Neuronal stem cell (in vitro differentiated cells): Measurements from ENCODE around the gene SAMD3.

ENCODE experiments used
- DNase-seq: peaks from one replicate; pipeline ENCODE4 v3.0.0-alpha.2; 2013; ENCODE audit warnings: low spot score
- H2AFZ ChIP-seq: one replicate; pipeline ENCODE4 v1.6.1; 2013; ENCODE audit warnings: mild to moderate bottlenecking, low read length, inconsistent platforms
- H2AK5ac ChIP-seq: 2 replicates; pipeline ENCODE4 v1.6.1; 2013; ENCODE audit warnings: low read depth, mild to moderate bottlenecking, inconsistent platforms, low read length, moderate library complexity, mixed read lengths
- H2BK120ac ChIP-seq: 2 replicates; pipeline ENCODE4 v1.6.1; 2013; ENCODE audit warnings: low read depth, mild to moderate bottlenecking, inconsistent platforms, low read length, moderate library complexity, mixed read lengths
- H2BK12ac ChIP-seq: one replicate; pipeline ENCODE4 v1.6.1; 2013; ENCODE audit warnings: low read length, inconsistent platforms
- H2BK15ac ChIP-seq: 2 replicates; pipeline ENCODE4 v1.6.1; 2013; ENCODE audit warnings: mild to moderate bottlenecking, low read length, inconsistent platforms, mixed read lengths
- H2BK5ac ChIP-seq: one replicate; pipeline ENCODE4 v1.6.1; 2013; ENCODE audit warnings: inconsistent platforms, mild to moderate bottlenecking, low read length, moderate library complexity
- H3K14ac ChIP-seq: one replicate; pipeline ENCODE4 v1.6.1; 2013; ENCODE audit warnings: low read length, inconsistent platforms
- H3K18ac ChIP-seq: 2 replicates; pipeline ENCODE4 v1.6.1; 2013; ENCODE audit warnings: low read length, inconsistent platforms
- H3K23ac ChIP-seq: 2 replicates; pipeline ENCODE4 v1.6.1; 2013; ENCODE audit warnings: low read depth, mild to moderate bottlenecking, mixed read lengths, low read length, inconsistent platforms; ENCODE audit not compliant: poor library complexity
- H3K27ac ChIP-seq: replicated peaks from 3 replicates; pipeline ENCODE4 v1.5.1; 2013; ENCODE audit warnings: low read length, inconsistent platforms
- H3K27me3 ChIP-seq, 3 experiments: 2 replicates each; pipeline ENCODE4 v1.6.1; 2013; ENCODE audit warnings: low read length in 3 of 3, mild to moderate bottlenecking in 2 of 3, inconsistent platforms in 1 of 3, low read depth in 1 of 3, mixed read lengths in 1 of 3, moderate library complexity in 1 of 3; ENCODE audit not compliant: control insufficient read depth in 3 of 3, insufficient read depth in 3 of 3
- H3K36me3 ChIP-seq, 2 donors: replicated peaks in 1 of 2; 2 replicates each; pipeline ENCODE4 v1.6.1; 2013; ENCODE audit warnings: low read length in 2 of 2; ENCODE audit not compliant: control insufficient read depth in 2 of 2, insufficient read depth in 2 of 2
- H3K4ac ChIP-seq: 2 replicates; pipeline ENCODE4 v1.6.1; 2013; ENCODE audit warnings: inconsistent platforms, mild to moderate bottlenecking, low read length, moderate library complexity
- H3K4me1 ChIP-seq, 2 donors: 1 replicate in 1 of 2; 2 replicates in 1 of 2; pipeline ENCODE4 v1.6.1; 2013; ENCODE audit warnings: low read length in 2 of 2, low read depth in 1 of 2; ENCODE audit not compliant: control insufficient read depth in 2 of 2, insufficient read depth in 1 of 2
- H3K4me2 ChIP-seq: one replicate; pipeline ENCODE4 v1.6.1; 2013; ENCODE audit warnings: mild to moderate bottlenecking, low read length, inconsistent platforms; ENCODE audit not compliant: insufficient read depth, poor library complexity, severe bottlenecking
- H3K4me3 ChIP-seq, 2 donors: 2 replicates each; pipeline ENCODE4 v1.5.1; 2013; ENCODE audit warnings: low read length in 2 of 2, mild to moderate bottlenecking in 2 of 2, inconsistent platforms in 1 of 2, moderate library complexity in 1 of 2
- H3K79me1 ChIP-seq: one replicate; pipeline ENCODE4 v1.6.1; 2013; ENCODE audit warnings: low read depth, mild to moderate bottlenecking, inconsistent platforms, low read length, moderate library complexity
- H3K9ac ChIP-seq: one replicate; pipeline ENCODE4 v1.6.1; 2013; ENCODE audit warnings: mild to moderate bottlenecking, low read depth, low read length, inconsistent platforms; ENCODE audit not compliant: poor library complexity
- H3K9me3 ChIP-seq, 2 donors: replicated peaks in 1 of 2; 2 replicates each; pipeline versions ENCODE3 to v1.6.1; 2013; ENCODE audit warnings: low read length in 2 of 2, mild to moderate bottlenecking in 2 of 2, inconsistent platforms in 1 of 2, low read depth in 1 of 2, mixed read lengths in 1 of 2, moderate library complexity in 1 of 2; ENCODE audit not compliant: control insufficient read depth in 2 of 2, insufficient read depth in 1 of 2
- H4K8ac ChIP-seq: one replicate; pipeline ENCODE4 v1.6.1; 2013; ENCODE audit warnings: low read depth, mild to moderate bottlenecking, inconsistent platforms, low read length, moderate library complexity
- H4K91ac ChIP-seq: one replicate; pipeline ENCODE4 v1.6.1; 2013; ENCODE audit warnings: low read length, low read depth, mild to moderate bottlenecking, inconsistent platforms; ENCODE audit not compliant: poor library complexity
- WGBS, 2 donors: extraction: QIAGEN DNeasy Blood & Tissue Kit; methylation state at CpG; one replicate each; pipeline ENCODE4 v1.1.7; 2013; ENCODE audit warnings: missing lambda C conversion rate in 2 of 2, mixed read lengths in 1 of 2; ENCODE audit not compliant: insufficient read length in 2 of 2, insufficient replicate concordance in 1 of 2; ENCODE audit errors: extremely low coverage in 2 of 2; 5-methylcytosine and 5-hydroxymethylcytosine counted together

SAMD3 gene

GRCh38 chr6:130215526-130215925, 7.2 kb downstream of the SAMD3 start:
- Histone ChIP-seq H3K4me3 (no peak overlapping the region), H4K91ac (no peak overlapping the region)
- DNase-seq: no peak

DNA sequence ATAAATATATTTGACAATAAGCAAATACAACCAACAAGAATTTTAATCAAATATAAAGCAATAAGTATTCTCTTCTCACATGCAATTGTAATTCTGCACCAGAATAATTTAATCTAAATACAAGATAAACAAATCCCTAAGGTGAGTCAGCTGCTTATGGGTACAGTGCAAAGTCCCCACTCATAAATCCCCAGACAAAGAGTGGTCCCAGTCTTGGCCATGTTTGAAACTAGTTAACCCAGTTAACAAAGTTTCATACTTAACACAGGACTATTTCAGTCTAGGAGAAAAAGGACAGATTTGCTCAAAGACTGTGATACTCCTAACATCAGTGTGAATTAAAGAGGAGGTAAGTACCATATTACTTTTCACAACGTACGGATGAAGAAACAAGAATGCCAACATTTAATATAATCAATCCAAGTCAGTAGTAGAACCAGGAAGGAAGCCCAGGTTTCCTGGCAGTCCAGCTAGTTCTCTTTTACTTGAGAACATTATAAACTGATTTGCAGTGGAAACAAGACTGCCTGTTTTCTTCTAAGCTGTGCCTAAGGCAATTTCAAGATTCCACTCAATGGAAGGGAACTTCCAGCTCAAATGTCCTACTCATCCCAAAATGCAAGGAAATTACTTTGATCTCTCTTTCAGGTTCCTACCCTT, 10.4 kb downstream of the SAMD3 start:
- Histone ChIP-seq H2AK5ac (no peak overlapping the region), H3K27ac (no peak overlapping the region), H2BK5ac (no peak overlapping the region), H2BK12ac (no peak overlapping the region), H2AFZ (no peak overlapping the region), H3K4me1 (no peaks in the 10 kb centered on the region), H3K36me3 (no peaks in the 10 kb centered on the region), H2BK15ac (no peak overlapping the region), H3K14ac (no peak overlapping the region), H3K4me2 (no peak overlapping the region), H3K27me3 (peaks cover 0 to 2% (median 0%) of the 10 kb centered on the region in 3 experiments), H3K9me3 (no peaks in the 10 kb centered on the region), H3K4me3 (no peak overlapping the region), H4K8ac (no peak overlapping the region), H3K23ac (no peak overlapping the region), H3K9ac (no peak overlapping the region), H3K18ac (no peak overlapping the region), H2BK120ac (no peak overlapping the region), H3K4ac (no peak overlapping the region), H3K79me1 (no peaks in the 10 kb centered on the region), H4K91ac (no peak overlapping the region)
- no peak for DNase-seq
- no CpG with 5 or more reads among the region's 2 CpGs for WGBS, 2 donors

More at GRCh38 chr6:130215526-130215925, 7.2 kb downstream of the SAMD3 start:
- H2AFZ ChIP-seq: no peak overlapping the region
- H3K4me1 ChIP-seq: no peaks in the 10 kb centered on the region
- H2BK15ac ChIP-seq: no peak overlapping the region
- WGBS, 2 donors: no CpG with 5 or more reads among the region's 1 CpG
- H4K8ac ChIP-seq: no peak overlapping the region
- H3K27me3 ChIP-seq: no peaks in the 10 kb centered on the region
- no peak overlapping the region for H2AK5ac ChIP-seq
- no peaks in the 10 kb centered on the region for H3K79me1 ChIP-seq
- H2BK12ac ChIP-seq: no peak overlapping the region
- H2BK120ac ChIP-seq: no peak overlapping the region
- no peak overlapping the region for H2BK5ac ChIP-seq
- H3K27ac ChIP-seq: no peak overlapping the region
- H3K4me2 ChIP-seq: no peak overlapping the region
- no peak overlapping the region for H3K4ac ChIP-seq
- H3K36me3 ChIP-seq: no peaks in the 10 kb centered on the region
- H3K14ac ChIP-seq: no peak overlapping the region
- no peak overlapping the region for H3K23ac ChIP-seq
- H3K9me3 ChIP-seq: no peaks in the 10 kb centered on the region
- H3K18ac ChIP-seq: no peak overlapping the region
- H3K9ac ChIP-seq: no peak overlapping the region

DNA sequence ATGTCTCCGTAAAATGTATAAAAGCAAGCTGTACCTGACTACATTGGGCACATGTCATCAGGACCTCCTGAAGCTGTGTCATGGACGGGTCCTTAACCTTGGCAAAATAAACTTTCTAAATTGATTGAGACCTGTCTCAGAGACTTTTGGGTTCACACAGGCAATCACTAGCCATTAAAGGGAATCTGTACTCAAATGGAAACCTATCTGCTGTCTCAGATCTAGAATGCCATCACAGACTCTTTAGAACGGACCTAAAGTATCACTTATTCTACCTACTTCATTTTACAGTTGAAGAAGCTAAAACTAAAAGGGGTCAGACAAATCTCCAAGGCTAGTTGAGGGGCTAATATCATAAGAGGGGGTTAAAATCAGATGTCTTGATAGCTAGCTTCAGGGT, 11.1 kb downstream of the SAMD3 start:
- Histone ChIP-seq H3K23ac (no peak overlapping the region), H3K9ac (no peak overlapping the region), H3K79me1 (no peaks in the 10 kb centered on the region), H4K8ac (no peak overlapping the region), H2AK5ac (no peak overlapping the region), H3K4ac (no peak overlapping the region), H2BK5ac (no peak overlapping the region), H3K9me3 (no peaks in the 10 kb centered on the region), H3K18ac (no peak overlapping the region), H3K36me3 (no peaks in the 10 kb centered on the region), H3K27me3 (peaks cover 0 to 2% (median 0%) of the 10 kb centered on the region in 3 experiments), H2BK12ac (no peak overlapping the region), H3K4me3 (no peak overlapping the region), H2BK120ac (no peak overlapping the region), H3K27ac (no peak overlapping the region), H3K4me1 (no peaks in the 10 kb centered on the region), H3K14ac (no peak overlapping the region), H2AFZ (no peak overlapping the region), H2BK15ac (no peak overlapping the region), H4K91ac (no peak overlapping the region), H3K4me2 (no peak overlapping the region)
- no CpG with 5 or more reads among the region's 3 CpGs for WGBS, 2 donors
- no peak for DNase-seq

- H3K9ac ChIP-seq: no peak overlapping the region
- no peaks in the 10 kb centered on the region for H3K4me1 ChIP-seq
- H3K4me2 ChIP-seq: no peak overlapping the region
- no peak overlapping the region for H2BK12ac ChIP-seq
- no peak overlapping the region for H2AK5ac ChIP-seq
- H2BK15ac ChIP-seq: no peak overlapping the region
- H3K4ac ChIP-seq: no peak overlapping the region
- WGBS, 2 donors: no CpG with 5 or more reads among the region's 10 CpGs
- no peak overlapping the region for H4K8ac ChIP-seq
- no peak overlapping the region for H2BK120ac ChIP-seq
- no peak overlapping the region for H2AFZ ChIP-seq
- H3K27me3 ChIP-seq: peaks cover 0 to 2% (median 0%) of the 10 kb centered on the region in 3 experiments
- no peak overlapping the region for H4K91ac ChIP-seq
- no peak overlapping the region for H3K23ac ChIP-seq
- H3K27ac ChIP-seq: no peak overlapping the region
- no peak overlapping the region for H3K14ac ChIP-seq
- H3K9me3 ChIP-seq: no peaks in the 10 kb centered on the region
- H2BK5ac ChIP-seq: no peak overlapping the region
- no peak overlapping the region for H3K18ac ChIP-seq
- no peak overlapping the region for H3K4me3 ChIP-seq
- no peaks in the 10 kb centered on the region for H3K79me1 ChIP-seq
- H3K36me3 ChIP-seq: no peaks in the 10 kb centered on the region
- DNase-seq: no peak
Observed at GRCh38 chr6:130207979-130208649, 14.6 kb downstream of the SAMD3 start.
